ENCODE measurements around the gene NDUFAF8.
A peak's percentile ranks its signal among the peaks of the same experiment; 100 is the strongest.

Gene NDUFAF8

DNA sequence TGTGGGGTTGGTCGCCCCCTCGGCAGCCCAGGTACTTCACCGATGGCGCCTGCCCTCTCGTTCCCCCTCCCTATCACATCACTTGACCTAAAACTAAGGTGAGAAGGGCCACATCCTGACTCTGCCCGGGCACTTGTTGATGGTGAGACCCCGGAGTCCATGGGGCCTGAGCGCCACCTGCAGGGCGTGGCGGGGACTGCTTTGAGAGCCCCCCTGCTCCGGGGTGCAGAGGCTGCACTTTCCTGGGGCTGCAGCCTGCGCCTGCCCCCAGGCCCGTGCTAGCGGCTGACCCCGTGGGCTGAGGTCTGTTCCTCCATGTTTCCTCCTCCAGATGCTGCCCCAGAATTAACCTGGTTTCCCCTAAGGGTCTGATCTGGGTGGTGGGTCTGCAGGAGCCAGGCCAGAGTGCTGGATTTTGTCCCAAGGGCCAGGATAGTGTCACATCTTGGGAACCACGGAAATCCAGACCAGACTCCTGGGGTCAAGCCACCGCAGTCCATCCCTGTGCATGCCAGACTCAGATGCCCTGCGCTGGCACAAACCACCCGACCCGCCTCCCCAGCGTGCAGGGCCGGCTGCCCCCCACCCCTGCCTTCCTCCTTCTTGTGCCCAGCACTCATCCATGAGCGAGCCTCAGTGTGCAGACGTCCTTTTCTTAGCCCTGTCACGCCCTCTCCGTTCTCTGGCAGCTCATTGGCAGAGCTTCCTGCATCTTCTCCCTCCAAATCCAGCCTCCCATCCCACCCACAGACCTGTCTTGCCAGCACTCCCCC lies 2.7 kb downstream of the NDUFAF8 start:
- Histone ChIP-seq H3K27ac (ENCODE audit: low read depth, low read length) (no peak overlapping the region), H3K36me3 (ENCODE audit: control insufficient read depth, low read length) (peaks cover 45% of the 10 kb centered on the region), H4K20me1 (ENCODE audit: control insufficient read depth, insufficient read depth, low read depth, low read length) (peaks cover 11% of the 10 kb centered on the region; the same call in 1 of the 2 replicates), H3K4me2 (ENCODE audit: low read length) (peak overlapping the region; percentile 99), H3K27me3 (ENCODE audit: control insufficient read depth, low read length) (no peaks in the 10 kb centered on the region), H3F3A (ENCODE audit: control insufficient read depth, insufficient read depth) (peaks cover 7% of the 10 kb centered on the region; the same call in 1 of the 2 replicates), H3K79me2 (ENCODE audit: control insufficient read depth, low read length) (peaks cover 50% of the 10 kb centered on the region), H3K9me2 (replicated peaks; ENCODE audit: control insufficient read depth, low read length) (no peaks in the 10 kb centered on the region), H3K9me3 (ENCODE audit: control insufficient read depth, insufficient read depth, low read length) (no peaks in the 10 kb centered on the region), H3K4me3 (ENCODE audit: low read length) (peak overlapping the region; percentile 95; the same call in 1 of the 2 replicates), H3K4me1 (ENCODE audit: control insufficient read depth, low read length) (peaks cover 52% of the 10 kb centered on the region)
- TF ChIP-seq, protein P1, sequence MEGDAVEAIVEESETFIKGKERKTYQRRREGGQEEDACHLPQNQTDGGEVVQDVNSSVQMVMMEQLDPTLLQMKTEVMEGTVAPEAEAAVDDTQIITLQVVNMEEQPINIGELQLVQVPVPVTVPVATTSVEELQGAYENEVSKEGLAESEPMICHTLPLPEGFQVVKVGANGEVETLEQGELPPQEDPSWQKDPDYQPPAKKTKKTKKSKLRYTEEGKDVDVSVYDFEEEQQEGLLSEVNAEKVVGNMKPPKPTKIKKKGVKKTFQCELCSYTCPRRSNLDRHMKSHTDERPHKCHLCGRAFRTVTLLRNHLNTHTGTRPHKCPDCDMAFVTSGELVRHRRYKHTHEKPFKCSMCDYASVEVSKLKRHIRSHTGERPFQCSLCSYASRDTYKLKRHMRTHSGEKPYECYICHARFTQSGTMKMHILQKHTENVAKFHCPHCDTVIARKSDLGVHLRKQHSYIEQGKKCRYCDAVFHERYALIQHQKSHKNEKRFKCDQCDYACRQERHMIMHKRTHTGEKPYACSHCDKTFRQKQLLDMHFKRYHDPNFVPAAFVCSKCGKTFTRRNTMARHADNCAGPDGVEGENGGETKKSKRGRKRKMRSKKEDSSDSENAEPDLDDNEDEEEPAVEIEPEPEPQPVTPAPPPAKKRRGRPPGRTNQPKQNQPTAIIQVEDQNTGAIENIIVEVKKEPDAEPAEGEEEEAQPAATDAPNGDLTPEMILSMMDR (IDR thresholded peaks at IDR 0.05; ENCODE audit: low read depth, low read length, poor library complexity, severe bottlenecking), result peak; percentile 87
- no peak for TF ChIP-seq EZH2phosphoT487 (IDR thresholded peaks at IDR 0.05; ENCODE audit: borderline replicate concordance, low read length)

DNA sequence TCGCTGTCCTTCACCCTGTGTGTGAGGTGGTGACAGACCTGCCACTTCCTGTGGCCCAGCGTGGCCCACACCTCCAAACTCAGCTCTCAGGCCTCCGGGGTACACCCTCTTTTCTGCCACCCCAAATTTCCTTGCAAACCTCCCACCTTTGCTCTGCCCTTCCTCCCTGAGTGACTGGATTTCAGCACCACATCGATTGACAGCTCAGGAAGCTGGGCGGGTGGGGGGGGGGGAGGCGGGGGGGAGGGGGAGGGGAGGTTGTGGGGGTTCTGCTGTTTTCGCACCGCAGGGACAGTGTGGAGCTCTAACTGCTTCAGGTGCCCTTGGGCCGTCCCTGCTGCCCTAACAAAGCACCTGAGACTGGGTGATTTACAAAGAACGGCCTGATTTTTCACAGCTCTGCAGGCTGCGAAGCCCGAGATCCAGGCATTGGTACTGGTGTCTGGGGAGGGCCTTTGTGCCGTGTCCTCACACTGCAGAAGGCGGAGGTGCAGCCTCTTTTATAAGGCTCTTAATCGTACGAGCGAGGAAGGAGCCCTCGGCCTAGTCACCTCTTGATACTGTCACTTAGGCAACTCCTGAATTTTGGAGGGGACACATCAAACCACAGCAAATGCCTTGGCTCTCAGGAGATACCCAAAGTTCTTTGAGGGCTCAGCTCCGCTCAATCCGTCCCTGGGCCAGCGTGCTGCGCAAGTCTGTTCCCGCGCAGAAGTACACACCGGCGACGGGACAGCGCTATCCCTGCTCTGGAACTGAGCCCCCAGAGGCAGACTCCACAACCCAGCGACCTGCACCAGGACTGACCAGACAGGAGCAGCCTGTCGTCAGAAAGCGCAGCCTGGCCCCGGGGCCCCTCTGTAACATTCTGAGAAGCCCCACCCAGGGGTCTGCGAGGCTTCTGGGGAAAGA lies 3.6 kb downstream of the NDUFAF8 start:
- Histone ChIP-seq H3K4me3 (ENCODE audit: low read length) (no peak overlapping the region), H3K9me2 (replicated peaks; ENCODE audit: control insufficient read depth, low read length) (no peaks in the 10 kb centered on the region), H3K27me3 (ENCODE audit: control insufficient read depth, low read length) (no peaks in the 10 kb centered on the region), H3K4me1 (ENCODE audit: control insufficient read depth, low read length) (peaks cover 48% of the 10 kb centered on the region), H3F3A (ENCODE audit: control insufficient read depth, insufficient read depth) (peaks cover 7% of the 10 kb centered on the region; the same call in 1 of the 2 replicates), H3K4me2 (ENCODE audit: low read length) (no peak overlapping the region; the same call in 1 of the 2 replicates), H3K36me3 (ENCODE audit: control insufficient read depth, low read length) (peaks cover 45% of the 10 kb centered on the region), H3K79me2 (ENCODE audit: control insufficient read depth, low read length) (peaks cover 42% of the 10 kb centered on the region), H4K20me1 (ENCODE audit: control insufficient read depth, insufficient read depth, low read depth, low read length) (peaks cover 11% of the 10 kb centered on the region; the same call in 1 of the 2 replicates), H3K27ac (ENCODE audit: low read depth, low read length) (no peak overlapping the region), H3K9me3 (ENCODE audit: control insufficient read depth, insufficient read depth, low read length) (no peaks in the 10 kb centered on the region)
- no peak for TF ChIP-seq EZH2phosphoT487 (IDR thresholded peaks at IDR 0.05; ENCODE audit: borderline replicate concordance, low read length)
- TF ChIP-seq, protein P1 (IDR thresholded peaks at IDR 0.05; ENCODE audit: low read depth, low read length, poor library complexity, severe bottlenecking), result no peak

DNA sequence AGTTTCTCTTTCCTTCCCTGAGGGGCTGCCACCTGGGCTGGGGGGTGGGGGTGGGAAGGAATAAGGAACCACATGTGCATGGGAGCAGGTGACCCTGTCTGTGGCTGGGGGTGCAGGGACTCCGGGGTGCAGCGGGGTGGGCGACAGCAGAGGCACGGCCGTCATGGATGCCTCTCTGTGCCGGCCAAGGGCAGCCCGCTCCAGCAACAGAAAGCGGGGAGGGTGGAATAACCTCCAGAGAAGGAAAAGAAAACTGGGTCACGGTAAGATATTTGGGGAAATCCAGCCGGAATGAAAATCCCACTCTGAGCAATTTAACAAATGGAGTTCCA lies 4.2 kb downstream of the NDUFAF8 start:
- no peaks in the 10 kb centered on the region for H3K9me3 ChIP-seq (ENCODE audit: control insufficient read depth, insufficient read depth, low read length)
- no peak overlapping the region for H3K27ac ChIP-seq (ENCODE audit: low read depth, low read length)
- H3K9me2 ChIP-seq (replicated peaks; ENCODE audit: control insufficient read depth, low read length), result no peaks in the 10 kb centered on the region
- peaks cover 41% of the 10 kb centered on the region for H3K4me1 ChIP-seq (ENCODE audit: control insufficient read depth, low read length)
- H3K27me3 ChIP-seq (ENCODE audit: control insufficient read depth, low read length), result no peaks in the 10 kb centered on the region
- peaks cover 7% of the 10 kb centered on the region; the same call in 1 of the 2 replicates for H3F3A ChIP-seq (ENCODE audit: control insufficient read depth, insufficient read depth)
- no peak overlapping the region for H3K4me3 ChIP-seq (ENCODE audit: low read length)
- TF ChIP-seq, protein P1 (IDR thresholded peaks at IDR 0.05; ENCODE audit: low read depth, low read length, poor library complexity, severe bottlenecking), result no peak
- no peak for TF ChIP-seq EZH2phosphoT487 (IDR thresholded peaks at IDR 0.05; ENCODE audit: borderline replicate concordance, low read length)
- no peak overlapping the region for H3K4me2 ChIP-seq (ENCODE audit: low read length)
- H3K79me2 ChIP-seq (ENCODE audit: control insufficient read depth, low read length), result peaks cover 35% of the 10 kb centered on the region
- H3K36me3 ChIP-seq (ENCODE audit: control insufficient read depth, low read length), result peaks cover 45% of the 10 kb centered on the region
- peaks cover 11% of the 10 kb centered on the region; the same call in 1 of the 2 replicates for H4K20me1 ChIP-seq (ENCODE audit: control insufficient read depth, insufficient read depth, low read depth, low read length)

Measured in DOHH2 (cell line).